Breast epithelium (tissue), 3 donors: Measurements from ENCODE around the gene KMT5C.

Experiments used
- CTCF ChIP-seq, 3 donors: fragments of 450-650 bp; IDR thresholded peaks; one replicate each; pipeline ENCODE4 v1.5.1; 2016 to 2017; ENCODE audit warnings: antibody characterized with exemption in 3 of 3, mild to moderate bottlenecking in 3 of 3, moderate library complexity in 3 of 3
- POLR2A ChIP-seq: fragments of 450-650 bp; IDR thresholded peaks from one replicate; pipeline ENCODE4 v1.6.1; 2016; ENCODE audit warnings: antibody characterized with exemption, mild to moderate bottlenecking, moderate library complexity

GRCh38 chr19:55382013-55382412, 42.3 kb downstream of the KMT5C start:
- TF ChIP-seq CTCF (IDR thresholded peaks at IDR 0.05) (no peak), POLR2A (no peak)
